Measurements from ENCODE around the gene ALOX5. TPM values are rescaled to one million over a fixed set of nuclear protein-coding genes. Genes with fewer than 3 reads are reported as not detected.

The ALOX5 gene
- total RNA-seq, 1 donor from 2014 or later, result 181 TPM

GRCh38 chr10:45373003-45373575 lies 927 bp upstream of the ALOX5 start:
- TF ChIP-seq CTCF (IDR thresholded peaks at IDR 0.05), result no peak
- ATAC-seq (ENCODE audit: low read depth) (peak; percentile 21), DNase-seq (peak; percentile 49)
- no peaks in the 10 kb centered on the region for H3K9me3 Mint-ChIP-seq
- intact Hi-C loops (cut with micrococcal nuclease), result loop anchor here (1.0 to 10.0 kb wide), 4 partner anchors 46 to 652 kb away; partner anchors contain the start of gene ZNF22
- H3K27ac Mint-ChIP-seq, result peak overlapping the region; percentile 92
- peaks cover 18% of the 10 kb centered on the region for H3K36me3 Mint-ChIP-seq (ENCODE audit: low read depth)
- ChIA-PET CTCF (interaction anchor here (0.6 to 1.4 kb wide), 3 partner anchors 62 to 123 kb away, joined by 3 to 4 read pairs (median 3); no protein-coding TSS in a partner anchor), POLR2A (interaction anchor here (0.6 to 2.1 kb wide), 4 partner anchors 63 to 120 kb away, joined by 3 to 20 read pairs (median 4); no protein-coding TSS in a partner anchor)
- peaks cover 88% of the 10 kb centered on the region for H3K4me1 Mint-ChIP-seq
- H3K27me3 Mint-ChIP-seq, result no peaks in the 10 kb centered on the region
- H3K4me3 Mint-ChIP-seq, result peak overlapping the region; percentile 94

- TF ChIP-seq CTCF (IDR thresholded peaks at IDR 0.05), result no peak
- Mint-ChIP-seq H3K4me1 (peaks cover 88% of the 10 kb centered on the region), H3K4me3 (peak overlapping the region; percentile 94), H3K9me3 (no peaks in the 10 kb centered on the region), H3K27ac (peak overlapping the region; percentile 93), H3K36me3 (ENCODE audit: low read depth) (peaks cover 32% of the 10 kb centered on the region), H3K27me3 (no peaks in the 10 kb centered on the region)
- intact Hi-C loops (cut with micrococcal nuclease), result loop anchor here (2.0 to 10.0 kb wide), 5 partner anchors 67 to 650 kb away; partner anchors contain the start of genes ZFAND4 and ZNF22
- ChIA-PET POLR2A (interaction anchor here (1.2 to 4.5 kb wide), 6 partner anchors 46 to 298 kb away, joined by 3 to 43 read pairs (median 12); partner anchors contain the start of gene ZFAND4), CTCF (interaction anchor here (1.2 to 1.7 kb wide), 3 partner anchors 64 to 124 kb away, joined by 3 to 8 read pairs (median 7); no protein-coding TSS in a partner anchor)
- peak; percentile 28 for ATAC-seq (ENCODE audit: low read depth)
- DNase-seq, result no peak
These were observed 485 bp downstream of the ALOX5 start for GRCh38 chr10:45374350-45375052.

- H3K9me3 Mint-ChIP-seq, result no peaks in the 10 kb centered on the region
- CTCF ChIA-PET, result interaction anchor here (0.7 to 1.7 kb wide), 5 partner anchors 11 to 125 kb away, joined by 3 to 8 read pairs (median 3); no protein-coding TSS in a partner anchor
- POLR2A ChIA-PET, result interaction anchor here (0.5 to 4.5 kb wide), 7 partner anchors 45 to 573 kb away, joined by 3 to 43 read pairs (median 5); partner anchors contain the start of gene ZFAND4
- intact Hi-C loops (cut with micrococcal nuclease), result loop anchor here (2.0 to 10.0 kb wide), 3 partner anchors 220 to 650 kb away; partner anchors contain the start of gene ZFAND4
- H3K27me3 Mint-ChIP-seq, result no peaks in the 10 kb centered on the region
- ATAC-seq (ENCODE audit: low read depth) (no peak), DNase-seq (no peak)
- H3K4me1 Mint-ChIP-seq, result peaks cover 88% of the 10 kb centered on the region
- TF ChIP-seq CTCF (IDR thresholded peaks at IDR 0.05), result no peak
- H3K36me3 Mint-ChIP-seq (ENCODE audit: low read depth), result peaks cover 37% of the 10 kb centered on the region
- peak overlapping the region; percentile 94 for H3K4me3 Mint-ChIP-seq
- peak overlapping the region; percentile 93 for H3K27ac Mint-ChIP-seq
These were observed 1.1 kb downstream of the ALOX5 start for GRCh38 chr10:45375101-45375500.

DNA sequence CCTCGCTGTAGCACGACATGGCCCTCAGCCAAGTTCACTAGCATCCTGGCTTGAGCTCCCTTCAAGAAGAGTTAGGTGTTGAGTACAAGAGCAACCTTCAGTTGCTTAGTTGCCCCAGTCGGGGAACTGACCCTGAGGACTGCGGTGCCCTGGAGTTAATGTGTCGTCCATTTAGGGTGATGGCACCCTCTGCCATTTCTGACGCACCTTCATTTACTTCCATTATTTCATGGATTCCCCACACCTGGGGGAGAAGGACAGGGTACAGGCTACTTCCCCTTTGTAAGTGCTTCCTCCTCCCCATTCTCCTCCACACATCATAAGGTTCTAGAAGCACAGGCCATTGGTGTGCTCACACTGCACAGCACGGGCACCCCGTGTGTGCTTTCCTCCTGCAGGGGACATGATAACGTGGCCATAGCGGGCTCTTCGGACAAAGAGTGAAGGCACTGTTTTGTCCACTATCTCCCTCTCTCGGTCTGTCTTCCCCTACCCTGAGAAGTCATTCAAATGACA lies 1.8 kb downstream of the ALOX5 start:
- H3K9me3 Mint-ChIP-seq, result no peaks in the 10 kb centered on the region
- ATAC-seq (ENCODE audit: low read depth), result peak; percentile 47
- peak overlapping the region; percentile 94 for H3K4me3 Mint-ChIP-seq
- no peak for TF ChIP-seq CTCF (IDR thresholded peaks at IDR 0.05)
- intact Hi-C loops (cut with micrococcal nuclease), result loop anchor here (2.0 to 10.0 kb wide), 4 partner anchors 29 to 649 kb away; partner anchors contain the start of gene ZFAND4
- no peaks in the 10 kb centered on the region for H3K27me3 Mint-ChIP-seq
- peak overlapping the region; percentile 93 for H3K27ac Mint-ChIP-seq
- DNase-seq, result no peak
- ChIA-PET CTCF (interaction anchor here (0.7 to 1.7 kb wide), 5 partner anchors 10 to 126 kb away, joined by 3 to 8 read pairs (median 3); no protein-coding TSS in a partner anchor), POLR2A (interaction anchor here (0.5 to 4.5 kb wide), 7 partner anchors 44 to 572 kb away, joined by 3 to 43 read pairs (median 5); partner anchors contain the start of gene ZFAND4)
- H3K36me3 Mint-ChIP-seq (ENCODE audit: low read depth), result peaks cover 42% of the 10 kb centered on the region
- peaks cover 85% of the 10 kb centered on the region for H3K4me1 Mint-ChIP-seq

All from activated B cell treated with CpG ODN at 0.5 μM for 24 hours (primary cell).